Kidney (tissue), 14 donors: ENCODE data around the gene SUCLG2. TPM values are rescaled to one million over a fixed set of nuclear protein-coding genes. Genes with fewer than 3 reads are reported as not detected.

Experiments
- DNase-seq, 5 donors: peaks; one replicate each; pipeline ENCODE4 v3.0.0-alpha.2; 2013 to 2020
- FAIRE-seq: peaks from 2 replicates; lab custom pipeline; 2012; peaks lifted over from hg19 to GRCh38; lab: Jason Lieb, UNC
- H3K27ac ChIP-seq, 2 donors: one replicate each; pipeline ENCODE4 v1.7.0; 2013; ENCODE audit warnings: low read depth in 2 of 2, low read length in 2 of 2, inconsistent platforms in 1 of 2
- H3K27me3 ChIP-seq: one replicate; pipeline ENCODE4 v1.7.1; 2013; ENCODE audit warnings: low read length, inconsistent platforms; ENCODE audit not compliant: control insufficient read depth, insufficient read depth
- H3K36me3 ChIP-seq, 3 donors: one replicate each; pipeline versions ENCODE4 v1.7.0 to v1.7.1; 2013; ENCODE audit warnings: low read length in 3 of 3, control low read depth in 1 of 3, inconsistent platforms in 1 of 3; ENCODE audit not compliant: insufficient read depth in 3 of 3, control insufficient read depth in 2 of 3
- H3K4me1 ChIP-seq, 3 donors: one replicate each; pipeline versions ENCODE4 v1.7.0 to v1.7.1; 2013; ENCODE audit warnings: low read length in 3 of 3, inconsistent platforms in 1 of 3, low read depth in 1 of 3; ENCODE audit not compliant: control insufficient read depth in 2 of 3, insufficient read depth in 2 of 3
- H3K4me3 ChIP-seq, 3 donors: one replicate each; pipeline versions ENCODE4 v1.7.0 to v1.8.1; 2013; ENCODE audit warnings: low read length in 3 of 3, control low read depth in 1 of 3, inconsistent platforms in 1 of 3
- H3K9ac ChIP-seq, 3 donors: one replicate each; pipeline versions ENCODE4 v1.7.0 to v1.7.1; 2013; ENCODE audit warnings: low read length in 3 of 3, control low read depth in 1 of 3, inconsistent platforms in 1 of 3
- H3K9me3 ChIP-seq, 3 donors: one replicate each; pipeline versions ENCODE4 v1.7.0 to v1.7.1; 2013; ENCODE audit warnings: low read length in 3 of 3, control low read depth in 1 of 3, inconsistent platforms in 1 of 3; ENCODE audit not compliant: control insufficient read depth in 2 of 3, insufficient read depth in 1 of 3
- CTCF ChIP-seq: IDR thresholded peaks from 3 replicates; pipeline ENCODE4 v1.5.1; 2012; ENCODE audit warnings: mild to moderate bottlenecking, moderate library complexity, borderline replicate concordance; ENCODE audit not compliant: insufficient read depth; ENCODE audit errors: extremely low read depth
- intact Hi-C: fragments of 100-400 bp; cut with DNase I; formaldehyde crosslinking; loops from one replicate; pipeline ENCODE4 v1.11.1; 2022
- polyA plus RNA-seq: library from polyadenylated mRNA; stranded (reverse); fragments of 350-450 nt; fragmentation: Illumina TruSeq; extraction: RNeasy Lipid Tissue Mini Kit (QIAGEN cat#74804); gene quantifications from one replicate; pipeline ENCODE4 v1.2.3, GENCODE V29; 2014; ENCODE audit warnings: low read depth, low replicate concordance; ENCODE audit not compliant: insufficient read depth
- total RNA-seq: library from RNA; stranded (reverse); fragmentation: NEBNext Ultra II Directional; extraction: Animal tissue kit (Norgen Biotek cat#: 25700); gene quantifications from one replicate; pipeline ENCODE4 v1.2.1, GENCODE V29; 2021
- donor health status: control.
- donor health status: control.
- donor health status: control.
- donor health status: control.
- donor health status: control.
- donor health status: DM: yes; HTN: yes; CAD: no.
- donor health status: Normal renal cell carcinoma (clear cell type).

Gene SUCLG2
- total and polyA plus RNA-seq, 2 donors from 2014 or later, result 62.8 to 117 TPM

- no peak for DNase-seq
- Histone ChIP-seq H3K4me1 (no peaks in the 10 kb centered on the region), H3K9ac (no peak overlapping the region), H3K27ac (no peak overlapping the region), H3K4me3 (no peak overlapping the region), H3K27me3 (no peaks in the 10 kb centered on the region), H3K36me3 (no peaks in the 10 kb centered on the region), H3K9me3 (no peaks in the 10 kb centered on the region)
- TF ChIP-seq CTCF, result no peak
- intact Hi-C loops, result no loop called here
- FAIRE-seq, result no peak
Observed at GRCh38 chr3:67386451-67386850, 268.0 kb downstream of the SUCLG2 start.

- Histone ChIP-seq H3K9ac (no peak overlapping the region), H3K27me3 (no peaks in the 10 kb centered on the region), H3K4me1 (no peaks in the 10 kb centered on the region), H3K4me3 (no peak overlapping the region), H3K36me3 (no peaks in the 10 kb centered on the region), H3K9me3 (no peaks in the 10 kb centered on the region), H3K27ac (no peak overlapping the region)
- intact Hi-C loops, result no loop called here
- DNase-seq (peak in 4 of 5 donors; percentile 45 to 64 (median 55)), FAIRE-seq (no peak)
- peak; percentile 36 for TF ChIP-seq CTCF
Observed at GRCh38 chr3:67384760-67385397, 269.5 kb downstream of the SUCLG2 start.

- H3K9ac ChIP-seq, result no peak overlapping the region
- no peak overlapping the region for H3K4me3 ChIP-seq
- FAIRE-seq (no peak), DNase-seq (no peak)
- H3K9me3 ChIP-seq, result no peaks in the 10 kb centered on the region
- H3K27ac ChIP-seq, result no peak overlapping the region
- H3K4me1 ChIP-seq, result no peaks in the 10 kb centered on the region
- no peaks in the 10 kb centered on the region for H3K27me3 ChIP-seq
- H3K36me3 ChIP-seq, result no peaks in the 10 kb centered on the region
- intact Hi-C loops, result no loop called here
- TF ChIP-seq CTCF, result no peak
Observed at GRCh38 chr3:67384016-67384415, 270.4 kb downstream of the SUCLG2 start.

GRCh38 chr3:67383379-67383778, 271.0 kb downstream of the SUCLG2 start:
- Histone ChIP-seq H3K9me3 (no peaks in the 10 kb centered on the region), H3K36me3 (no peaks in the 10 kb centered on the region), H3K9ac (no peak overlapping the region), H3K4me1 (no peaks in the 10 kb centered on the region), H3K27ac (no peak overlapping the region), H3K27me3 (no peaks in the 10 kb centered on the region), H3K4me3 (no peak overlapping the region)
- intact Hi-C loops, result no loop called here
- FAIRE-seq (no peak), DNase-seq (no peak)
- no peak for TF ChIP-seq CTCF
